Kidney glomerular epithelial cell (primary cell): ENCODE measurements around the gene RNF220.

Experiments used
- DNase-seq: peaks from one replicate; lab custom pipeline; 2025; lab: John Stamatoyannopoulos, UW

RNF220 gene

DNA sequence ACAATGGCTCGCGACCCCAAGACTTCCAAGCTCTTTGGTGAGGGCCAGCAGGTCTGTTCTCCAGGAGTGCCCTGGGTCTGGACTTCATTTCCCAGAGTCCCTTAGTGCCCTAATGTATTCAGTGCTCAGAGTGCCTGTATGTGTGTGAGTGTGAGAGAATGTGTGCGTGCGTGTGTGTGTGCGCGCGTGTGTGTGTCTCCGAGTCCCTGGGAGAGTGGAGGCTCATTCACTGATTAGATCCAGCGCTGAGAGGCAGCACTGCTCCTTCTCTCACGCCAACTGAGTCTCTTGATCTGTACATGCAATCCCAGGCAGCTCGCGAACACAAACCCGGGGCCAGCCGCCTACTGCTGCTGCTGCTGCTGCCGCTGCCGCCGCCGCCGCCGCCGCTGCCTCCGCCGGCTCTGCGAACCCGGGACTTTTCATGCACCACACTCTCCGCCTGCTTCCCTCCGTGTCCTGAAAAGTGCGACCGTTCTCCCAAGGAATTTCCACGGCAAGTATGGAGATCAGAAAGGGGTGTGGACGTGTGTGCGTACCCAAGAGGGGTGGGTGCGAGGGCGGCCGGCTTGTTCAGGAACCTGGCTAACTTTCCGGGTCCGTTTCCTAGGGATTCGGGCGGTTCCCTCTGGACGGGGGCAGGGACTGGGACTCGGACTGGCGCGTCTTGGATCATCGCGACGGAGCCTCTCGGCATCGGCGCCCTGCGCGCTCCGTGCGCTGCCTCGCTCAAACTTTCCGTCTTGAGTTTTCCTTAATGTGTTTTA lies at the start of gene RNF220:
RNF220 (plus strand) TSS at position 225 of the 767 bp plus-strand sequence.
- DNase-seq = peak; percentile 51

DNA sequence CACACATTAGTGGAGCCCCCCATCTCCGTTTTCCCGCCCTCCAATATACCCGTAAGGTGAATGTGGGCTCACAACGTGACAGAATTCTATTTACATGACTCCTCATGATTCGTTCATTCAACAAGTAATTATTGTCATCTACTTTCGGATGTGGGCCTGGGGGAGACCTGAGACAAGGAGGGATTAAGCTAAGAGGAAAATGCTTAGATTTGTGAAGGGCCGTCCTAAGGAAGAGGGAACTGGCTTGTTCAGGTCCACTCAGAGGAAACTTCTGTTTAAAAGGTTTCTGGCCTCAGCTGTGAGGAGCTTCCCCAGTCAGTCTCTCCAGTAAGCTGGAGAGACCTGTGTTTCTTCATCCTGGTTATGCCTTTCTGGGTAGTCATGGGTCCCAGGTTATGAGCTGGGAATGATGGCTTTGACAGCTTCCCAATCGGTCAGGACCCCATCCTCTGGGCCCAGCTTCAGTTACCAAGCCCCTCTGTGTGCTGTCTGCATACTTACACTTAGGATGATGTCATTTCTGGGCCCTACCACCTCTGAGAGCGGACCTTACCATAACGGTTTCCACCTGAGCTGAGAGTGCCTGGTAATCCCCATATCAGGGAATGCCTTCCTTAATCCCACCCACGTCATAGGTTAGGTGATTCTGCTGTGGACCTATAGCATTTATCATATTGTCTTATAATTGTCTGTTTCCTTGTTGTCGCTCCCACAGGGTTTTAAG lies 49.3 kb upstream of the RNF220 start:
- DNase-seq = no peak

DNA sequence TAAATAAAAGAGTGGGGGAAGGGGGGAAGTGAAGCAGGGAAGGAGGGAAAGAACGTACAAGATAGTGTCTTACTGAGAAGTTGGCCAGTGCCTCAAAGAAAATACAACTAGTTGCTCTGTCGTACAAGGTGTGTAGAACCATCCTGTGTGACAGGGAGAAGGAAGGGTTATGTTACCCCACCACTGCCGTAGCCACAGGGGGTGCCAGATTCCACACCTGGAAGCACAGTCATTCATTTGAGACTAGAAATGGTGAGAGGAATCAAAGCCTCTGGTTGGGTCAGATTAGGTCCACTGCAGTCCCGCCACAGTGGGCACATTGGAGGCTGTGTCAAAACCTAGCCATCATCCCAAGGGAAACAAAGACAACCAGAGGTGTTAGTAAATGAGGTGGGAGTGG lies 47.3 kb upstream of the RNF220 start:
- DNase-seq = no peak

DNA sequence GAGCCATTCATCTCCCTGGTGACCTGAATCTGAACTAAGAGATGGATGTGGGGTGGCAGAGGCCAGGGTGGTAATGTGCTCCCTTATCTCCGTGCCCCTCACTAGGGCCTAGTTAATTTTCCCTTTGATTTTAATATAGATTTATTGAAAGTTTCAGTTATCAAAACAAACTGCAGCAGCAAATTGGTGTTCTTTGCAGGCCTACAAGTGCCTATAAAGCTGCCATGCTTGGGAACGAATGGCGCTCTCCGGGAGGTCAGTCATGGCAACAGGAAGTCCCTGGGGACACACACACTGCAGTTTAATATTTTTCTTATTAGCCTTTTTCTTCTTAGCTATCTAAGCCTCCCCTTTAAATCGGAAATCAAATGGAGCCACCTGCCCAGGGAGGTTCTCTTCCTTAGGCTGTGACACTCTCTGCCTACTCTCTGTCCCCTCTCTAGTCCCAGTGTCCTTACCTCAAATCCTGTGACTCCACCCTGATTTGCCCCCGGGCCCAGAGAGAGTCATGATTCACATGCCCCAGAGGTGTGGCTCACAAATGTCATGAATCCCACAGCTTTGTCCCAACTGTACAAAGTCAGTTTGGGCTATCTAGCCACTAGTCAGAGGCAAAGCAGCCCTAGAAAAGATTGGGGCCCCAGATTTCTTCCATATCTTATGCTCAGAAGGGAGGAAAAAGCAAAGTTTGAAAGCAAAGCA lies 45.7 kb upstream of the RNF220 start:
- DNase-seq = no peak

DNA sequence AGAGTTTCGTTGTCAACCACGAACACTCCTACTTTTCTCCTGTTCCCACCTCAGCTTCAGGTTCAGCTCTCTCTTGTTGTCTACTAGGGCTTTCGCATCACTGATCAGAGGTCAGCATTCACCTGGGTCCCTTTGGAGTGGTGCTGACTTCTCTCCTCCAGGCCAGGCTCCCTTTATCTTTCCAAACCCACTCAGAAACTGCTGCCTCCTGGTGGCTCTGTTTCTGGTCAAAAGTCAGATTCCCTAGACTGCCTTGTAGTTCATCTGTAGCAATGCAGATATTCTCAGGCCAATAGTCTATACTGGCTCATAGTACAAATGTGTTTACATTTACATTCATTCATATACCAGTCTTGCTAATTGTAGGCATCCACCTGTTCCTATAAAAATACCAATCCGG lies 43.6 kb upstream of the RNF220 start:
- no peak for DNase-seq

DNA sequence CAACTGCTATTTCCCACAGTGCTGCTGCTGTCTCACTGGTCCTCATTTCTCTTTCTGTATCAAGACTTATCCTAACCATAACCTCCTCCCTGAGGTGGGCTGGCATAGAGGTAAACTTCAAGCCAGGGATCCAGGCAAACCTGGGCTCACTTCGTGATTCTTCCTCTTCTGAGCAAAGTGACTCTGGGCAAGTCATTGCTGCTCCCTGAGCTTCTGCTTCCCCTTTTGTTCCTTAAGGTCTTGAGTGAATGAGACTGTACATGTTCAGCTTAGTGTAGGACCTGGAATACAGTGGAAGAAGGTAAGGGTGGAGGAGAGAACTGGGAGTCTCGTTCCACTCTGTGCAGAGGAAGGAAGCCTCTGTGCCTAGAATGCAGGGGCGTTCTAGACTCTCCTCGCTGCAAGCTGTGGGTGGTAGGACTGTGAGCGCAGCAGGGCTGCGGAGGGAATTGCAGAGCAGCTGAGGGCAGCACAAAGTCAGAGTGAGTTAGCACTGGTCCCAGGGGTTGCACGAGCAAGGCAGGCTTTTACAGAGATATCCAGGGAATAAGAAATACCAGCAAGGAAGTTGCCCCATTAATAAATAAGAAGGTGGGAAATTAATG lies 38.6 kb upstream of the RNF220 start:
- DNase-seq = no peak

DNA sequence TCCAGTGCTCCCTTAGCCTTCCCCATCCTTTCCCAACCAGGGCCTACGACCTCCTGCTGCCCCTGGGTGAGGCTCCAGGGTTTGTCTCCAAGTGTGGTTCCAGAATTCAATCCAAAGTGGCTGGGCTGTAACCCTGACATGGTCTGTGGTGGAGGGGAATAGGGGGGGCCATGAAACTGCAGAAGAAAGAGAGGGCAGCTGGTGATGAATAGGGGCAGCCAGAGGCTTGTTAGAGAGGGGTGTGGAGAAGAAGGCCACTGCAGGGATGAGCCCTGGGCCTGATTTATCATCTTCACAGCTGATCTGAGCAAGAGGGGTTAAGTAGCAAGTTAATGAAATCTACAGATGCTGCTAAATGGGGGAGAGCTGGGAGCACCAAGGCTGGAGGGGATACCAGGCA lies 37.1 kb upstream of the RNF220 start:
- no peak for DNase-seq

DNA sequence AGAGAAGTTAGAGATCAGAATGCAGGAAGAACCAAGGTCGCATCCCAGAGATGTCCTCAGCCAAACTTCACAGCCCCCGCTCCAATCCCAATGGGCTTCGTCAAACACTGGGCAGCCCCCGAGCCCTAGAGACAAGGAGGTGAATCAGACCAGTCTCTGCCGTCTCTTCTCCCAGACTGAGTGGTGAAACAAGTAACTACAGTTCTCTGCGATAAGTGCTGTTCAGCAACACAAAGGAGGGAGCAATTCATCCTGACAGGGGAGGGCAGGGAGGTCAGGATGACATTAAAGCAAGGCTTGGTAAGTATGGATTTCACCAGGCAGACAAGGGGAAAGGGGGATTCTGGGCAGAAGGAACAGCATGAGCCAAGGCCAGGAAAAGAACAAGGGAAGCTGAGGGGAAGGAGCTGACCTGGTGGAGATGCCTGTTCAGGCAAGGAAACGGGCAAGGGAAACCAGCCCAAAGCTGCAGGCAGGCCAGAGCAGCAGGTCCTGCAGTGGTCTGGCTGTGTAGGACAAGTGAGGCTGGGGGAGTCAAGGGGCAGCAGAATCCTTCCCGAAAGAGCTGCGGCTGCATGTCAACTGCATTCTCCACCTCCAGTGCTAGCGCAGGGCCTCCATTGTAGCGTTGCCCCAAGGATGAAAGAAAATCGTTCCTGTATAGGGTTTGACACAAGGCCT lies 36.4 kb upstream of the RNF220 start:
- no peak for DNase-seq

DNA sequence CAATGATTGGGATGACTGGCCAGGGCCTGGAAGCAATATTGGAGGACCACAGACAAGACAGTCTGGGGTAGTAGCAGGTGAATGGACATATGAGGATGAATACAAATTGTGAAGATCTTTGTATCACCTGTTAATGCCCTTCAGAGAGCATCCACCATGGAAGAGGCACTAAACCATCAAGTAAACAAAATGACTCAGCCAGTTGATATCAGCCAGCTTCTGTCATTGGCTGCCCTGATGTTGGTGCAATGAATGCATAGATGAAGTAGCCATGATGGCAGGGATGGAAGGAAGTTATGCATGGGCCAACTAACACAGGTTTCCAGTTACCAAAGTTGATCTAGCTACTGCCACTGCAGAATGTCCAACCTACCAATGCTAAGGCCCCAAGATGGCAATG lies 33.8 kb upstream of the RNF220 start:
- DNase-seq = no peak

DNA sequence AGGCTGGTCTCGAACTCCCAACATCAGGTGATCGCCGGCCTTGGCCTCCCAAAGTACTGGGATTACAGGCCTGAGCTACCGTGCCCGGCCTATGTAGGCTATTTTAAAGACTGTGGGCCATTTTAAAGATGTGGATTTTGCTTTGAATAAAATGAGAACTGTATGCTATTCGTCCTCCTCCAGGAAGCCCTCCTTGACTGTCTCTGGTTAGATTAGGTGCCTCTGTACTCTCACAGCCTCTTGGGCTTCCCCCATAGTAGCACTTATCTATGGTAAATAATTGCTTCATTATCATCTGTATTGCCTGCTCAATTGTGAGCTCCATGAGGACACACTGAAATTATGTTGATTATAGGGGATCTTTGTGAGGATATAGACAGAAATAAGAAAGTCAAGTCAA lies 29.5 kb upstream of the RNF220 start:
- DNase-seq = no peak

DNA sequence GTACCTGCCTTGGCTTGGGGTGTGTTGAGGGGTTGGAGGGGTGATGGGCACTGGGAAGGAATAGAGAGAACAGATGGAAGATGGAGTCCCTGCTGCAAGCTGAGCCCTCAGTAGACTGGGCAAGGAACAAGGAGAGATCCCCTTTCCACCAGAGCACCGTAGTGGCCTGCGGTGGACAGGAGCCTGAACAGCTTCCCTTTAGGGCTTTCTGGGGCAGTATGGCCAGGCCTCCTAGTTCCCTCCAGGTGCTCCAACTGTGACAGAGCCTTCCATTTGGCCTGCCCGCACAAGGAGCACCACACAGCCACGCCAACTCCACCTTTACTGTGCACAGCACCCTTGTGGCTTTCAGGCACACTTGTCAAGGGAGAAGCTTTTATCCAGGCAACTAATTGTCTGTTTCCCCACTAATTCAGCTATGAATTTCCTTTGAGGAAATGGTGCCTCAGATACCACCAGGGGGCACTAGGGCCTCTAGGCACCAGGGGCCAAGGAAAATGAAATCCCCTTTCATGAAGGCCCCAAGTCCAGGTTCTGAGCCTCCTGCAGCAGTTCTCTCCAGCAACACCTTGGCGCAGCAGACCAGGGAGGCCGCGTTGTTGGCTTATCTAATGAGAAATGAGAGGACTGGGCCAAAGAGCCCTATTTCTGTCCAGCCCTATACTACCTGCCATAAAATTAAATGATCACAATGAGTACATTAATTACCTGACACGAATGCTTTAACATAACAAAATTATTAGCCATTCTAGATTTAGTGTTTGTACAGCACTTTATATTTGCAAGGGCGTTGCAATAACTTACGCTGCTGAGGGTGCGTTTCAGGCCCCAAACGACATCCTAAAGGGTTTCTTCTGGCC lies 26.9 kb upstream of the RNF220 start:
- DNase-seq = peak; percentile 21

DNA sequence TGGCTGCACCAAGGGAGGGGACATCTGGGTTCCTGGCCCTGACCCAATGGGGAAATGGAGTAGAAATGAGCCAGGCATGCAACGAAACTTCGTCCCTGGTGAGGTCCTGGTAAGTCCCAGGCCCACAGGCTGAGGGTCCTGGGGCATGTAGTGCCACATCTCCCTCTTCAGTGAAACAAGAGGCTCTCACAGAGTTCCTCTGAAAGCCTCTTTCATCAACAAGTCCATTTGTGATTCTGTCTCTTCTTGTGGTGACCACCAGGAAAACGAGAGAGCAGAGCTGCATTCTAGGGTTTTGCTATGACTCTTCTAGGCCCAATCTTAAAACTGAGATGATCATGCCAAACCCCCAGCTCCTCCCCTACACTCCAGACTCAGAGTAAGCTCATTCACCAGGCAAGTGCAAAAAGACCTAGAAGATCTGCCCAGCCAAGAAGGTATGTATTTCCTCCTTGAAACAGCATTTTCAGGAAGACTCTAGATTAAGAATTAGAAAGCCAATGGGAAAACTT lies 24.3 kb upstream of the RNF220 start:
- DNase-seq = no peak

DNA sequence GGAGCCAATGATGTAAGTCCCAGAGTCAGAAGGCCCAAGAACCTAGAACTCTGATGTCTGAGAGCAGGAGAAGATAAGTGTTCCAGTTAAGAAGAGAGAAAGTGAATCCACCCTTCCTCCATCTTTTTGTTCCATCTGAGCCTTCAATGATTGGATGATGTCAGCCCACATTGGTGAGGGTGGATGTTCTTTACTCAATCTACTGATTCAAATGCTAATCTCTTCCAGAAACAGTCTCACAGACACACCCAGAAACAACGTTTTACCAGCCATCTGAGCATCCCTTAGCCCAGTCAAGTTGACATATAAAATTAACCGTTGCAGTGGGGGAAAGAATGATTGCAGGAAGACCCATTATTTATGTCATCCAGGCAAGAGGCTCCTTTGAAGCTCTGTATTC lies 16.5 kb upstream of the RNF220 start:
- DNase-seq = no peak

DNA sequence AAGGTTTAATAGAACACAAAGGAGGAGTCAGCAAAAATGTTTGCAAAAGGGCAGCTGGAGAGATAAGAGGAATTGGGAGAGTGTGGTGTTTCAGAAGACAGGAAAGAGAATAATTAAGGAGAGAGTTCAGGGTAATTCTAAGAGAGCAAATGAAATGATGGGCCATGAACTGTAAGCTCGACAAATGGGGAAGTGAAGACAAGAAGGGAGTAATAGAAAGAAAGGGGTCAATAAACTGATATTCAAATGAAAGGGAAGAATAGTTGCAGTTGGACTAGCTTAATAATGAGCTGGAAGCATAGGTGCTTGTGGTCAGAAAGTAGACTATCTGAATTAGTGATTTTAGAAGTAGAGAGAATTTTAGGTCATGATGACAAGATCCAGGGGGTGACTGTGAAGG lies 15.6 kb upstream of the RNF220 start:
- no peak for DNase-seq

DNA sequence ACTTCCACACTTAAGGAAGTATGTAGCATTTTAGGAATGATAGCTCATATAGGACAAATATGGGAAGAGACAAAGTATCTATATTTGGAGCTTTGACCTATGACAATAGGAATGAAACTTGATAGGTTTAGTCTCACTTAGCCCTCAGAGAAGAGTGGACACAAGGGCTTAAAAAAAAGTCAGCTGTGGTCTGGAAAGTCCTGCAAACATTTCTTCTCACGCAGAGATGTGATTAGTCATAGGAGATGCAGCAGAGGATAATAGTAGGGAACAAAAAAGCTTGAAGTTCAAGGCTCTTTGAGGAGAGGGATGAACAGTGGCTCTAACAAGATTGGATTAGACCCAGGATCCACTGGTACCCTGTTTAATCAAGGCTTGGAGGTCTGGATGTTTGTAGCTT lies 14.8 kb upstream of the RNF220 start:
- no peak for DNase-seq

DNA sequence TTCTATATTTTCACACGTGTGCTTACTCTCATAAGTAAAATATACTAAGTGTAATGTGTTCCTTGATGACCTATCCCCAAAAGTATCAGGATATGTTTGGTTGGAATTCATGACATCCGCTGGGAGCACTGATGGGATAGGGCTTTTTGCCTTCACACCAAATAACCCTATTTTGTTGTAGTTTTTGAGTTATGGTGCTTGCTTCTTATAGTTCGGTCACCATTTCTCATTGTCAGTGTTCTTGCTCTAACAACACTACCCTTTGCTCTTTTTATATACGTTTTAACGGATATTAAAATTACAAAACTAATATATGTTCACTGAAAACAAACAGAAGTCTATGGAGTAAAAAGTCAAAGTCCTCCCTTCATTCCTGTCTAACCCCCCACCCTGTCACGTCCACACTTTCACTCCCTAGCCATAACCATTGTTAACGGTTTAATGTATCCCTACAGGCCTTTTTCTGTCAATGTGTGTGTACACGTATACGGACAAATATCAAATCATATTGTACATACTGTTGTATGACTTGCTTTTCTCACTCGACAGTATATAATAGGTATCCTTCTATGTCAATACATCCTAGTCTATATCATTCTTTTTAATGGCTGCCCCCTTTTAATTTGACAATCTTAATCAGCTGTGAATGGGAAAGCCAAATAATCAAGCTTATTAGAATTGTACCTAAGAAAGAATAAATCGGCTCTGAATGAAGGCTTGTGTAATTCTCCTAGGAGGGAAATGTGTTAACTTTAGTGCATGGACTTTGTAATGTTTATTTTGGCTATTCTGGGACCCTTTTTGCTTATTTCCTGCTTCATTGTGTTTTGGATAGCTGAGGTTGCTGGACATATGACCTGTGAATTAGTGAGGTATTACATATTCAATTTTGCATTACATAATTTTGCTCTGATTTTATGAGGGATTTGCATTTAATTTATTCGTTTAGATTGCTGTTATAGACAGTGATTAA lies 3.5 kb upstream of the RNF220 start:
- DNase-seq = no peak

DNA sequence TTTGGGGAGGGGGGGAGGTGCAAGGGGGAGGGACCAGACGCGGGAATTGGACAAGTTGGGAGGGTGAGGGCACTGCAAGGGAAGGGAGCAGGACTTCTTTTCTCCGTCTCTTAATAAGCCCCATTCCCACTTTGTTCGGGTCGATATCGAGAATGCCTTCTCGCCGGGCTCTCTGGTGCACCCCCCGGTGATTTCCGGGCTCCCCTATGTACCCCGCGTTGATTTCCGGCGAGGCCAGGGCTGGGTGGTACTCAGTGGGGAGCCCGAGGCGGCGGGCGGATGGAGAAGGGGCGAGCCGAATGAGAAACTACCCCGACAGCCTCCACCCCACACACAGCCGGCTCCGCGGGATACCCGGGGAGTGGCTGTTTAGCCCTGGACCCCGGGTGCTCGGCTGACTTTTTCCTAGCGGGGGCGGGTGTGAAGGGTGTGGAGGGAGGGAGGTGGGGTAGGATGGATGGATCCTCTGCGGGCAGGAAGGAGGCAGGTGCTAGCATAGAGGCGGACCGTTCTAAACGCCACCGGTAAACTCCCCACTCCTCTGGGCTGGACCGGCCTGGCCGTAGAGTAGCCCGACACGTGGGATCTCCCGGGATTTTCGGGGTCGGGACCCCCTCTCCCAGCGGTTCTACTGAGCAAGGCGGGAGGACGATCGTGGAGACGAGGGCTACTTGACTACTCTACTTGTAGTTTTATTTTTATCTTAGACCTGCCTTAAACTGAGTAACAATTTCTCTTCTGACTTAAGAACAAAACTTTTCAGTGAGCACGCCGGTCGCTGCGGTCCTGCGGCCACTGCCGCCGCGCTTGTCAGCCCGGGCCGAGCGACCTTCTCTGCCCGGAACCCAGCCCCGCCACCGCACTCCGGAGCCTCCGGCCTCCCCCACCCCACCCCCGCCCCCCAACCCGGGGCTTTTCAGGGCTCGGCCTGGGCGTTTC lies 1.0 kb downstream of the RNF220 start:
- DNase-seq = no peak

DNA sequence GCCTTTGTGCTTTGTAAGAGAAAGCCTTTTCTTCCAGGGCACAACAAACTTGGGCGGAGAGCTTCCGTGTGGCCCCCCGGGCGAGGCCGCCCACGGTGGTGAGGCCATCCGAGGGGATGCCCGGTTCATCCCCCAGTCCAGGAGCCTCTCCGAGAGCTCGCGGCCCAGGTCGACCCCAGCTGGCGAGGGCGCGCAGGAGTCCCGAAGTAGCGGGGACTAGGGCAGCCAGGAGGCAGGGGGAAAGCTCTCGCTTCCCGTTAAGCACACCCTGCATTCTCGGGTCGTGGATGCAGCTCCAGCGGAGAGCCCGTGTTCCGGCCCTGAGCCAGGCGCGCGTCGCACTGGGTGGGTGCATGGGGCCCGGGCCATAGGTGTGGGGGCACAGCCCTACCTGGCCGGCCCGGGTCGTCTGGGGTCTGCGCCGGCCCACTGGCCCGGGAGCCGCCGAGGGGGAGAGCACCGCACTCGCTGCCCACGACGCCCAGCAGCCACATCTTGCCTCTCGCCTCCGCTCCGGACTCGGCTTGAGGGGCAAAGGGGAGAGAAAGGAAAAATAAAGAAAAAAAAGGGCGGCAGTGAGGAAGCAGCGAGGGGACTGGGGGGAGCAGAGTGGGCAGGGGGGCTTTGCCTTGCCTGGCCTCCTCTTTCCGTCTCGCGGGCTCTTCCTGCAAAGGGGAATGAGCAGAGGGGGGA lies 1.8 kb downstream of the RNF220 start:
- DNase-seq = no peak
